HEK293 (cell line): ENCODE data around the gene PLEKHJ1.

ENCODE experiments used
- FEZF1 ChIP-seq: fragments of 450-650 bp; formaldehyde crosslinking; IDR thresholded peaks from 2 replicates; pipeline ENCODE4 v1.5.1; 2016; ENCODE audit warnings: missing biosample characterization, missing genetic modification characterization
- GLIS2 ChIP-seq: fragments of 450-650 bp; formaldehyde crosslinking; IDR thresholded peaks from 2 replicates; pipeline ENCODE4 v1.5.1; 2016; ENCODE audit warnings: missing biosample characterization, missing genetic modification characterization
- KLF8 ChIP-seq: fragments of 450-650 bp; formaldehyde crosslinking; IDR thresholded peaks from 2 replicates; pipeline ENCODE4 v1.5.1; 2016; ENCODE audit warnings: missing biosample characterization, missing genetic modification characterization
- OSR2 ChIP-seq: fragments of 450-650 bp; formaldehyde crosslinking; IDR thresholded peaks from 2 replicates; pipeline ENCODE4 v1.5.1; 2016; ENCODE audit warnings: missing biosample characterization, missing genetic modification characterization
- RBAK ChIP-seq: fragments of 450-650 bp; formaldehyde crosslinking; IDR thresholded peaks from 2 replicates; pipeline ENCODE4 v1.5.1; 2016; ENCODE audit warnings: missing biosample characterization, missing genetic modification characterization
- SETDB1 ChIP-seq: IDR thresholded peaks from one replicate; pipeline ENCODE4 v1.6.1; 2017; ENCODE audit warnings: mild to moderate bottlenecking, low read length, moderate library complexity, mixed read lengths; ENCODE audit not compliant: insufficient read length
- ZEB2 ChIP-seq: fragments of 450-650 bp; formaldehyde crosslinking; IDR thresholded peaks from 2 replicates; pipeline ENCODE4 v1.5.1; 2016; ENCODE audit warnings: missing biosample characterization, missing genetic modification characterization
- ZFHX2 ChIP-seq: fragments of 450-650 bp; formaldehyde crosslinking; conservative IDR thresholded peaks from 2 replicates; pipeline ENCODE4 v1.5.1; 2016; ENCODE audit warnings: missing biosample characterization, missing genetic modification characterization
- ZFP37 ChIP-seq: fragments of 450-650 bp; formaldehyde crosslinking; IDR thresholded peaks from 2 replicates; pipeline ENCODE4 v1.5.1; 2016; ENCODE audit warnings: missing biosample characterization, missing genetic modification characterization
- ZNF112 ChIP-seq: fragments of 450-650 bp; formaldehyde crosslinking; IDR thresholded peaks from 2 replicates; pipeline ENCODE4 v1.5.0; 2017; ENCODE audit warnings: missing biosample characterization, missing genetic modification characterization
- ZNF114 ChIP-seq: fragments of 450-650 bp; formaldehyde crosslinking; IDR thresholded peaks from 2 replicates; pipeline ENCODE4 v1.5.0; 2017; ENCODE audit warnings: missing biosample characterization, missing genetic modification characterization
- ZNF132 ChIP-seq: fragments of 450-650 bp; formaldehyde crosslinking; IDR thresholded peaks from 2 replicates; pipeline ENCODE4 v1.5.1; 2017; ENCODE audit warnings: missing biosample characterization, missing genetic modification characterization, borderline replicate concordance
- ZNF140 ChIP-seq: fragments of 450-650 bp; formaldehyde crosslinking; IDR thresholded peaks from 2 replicates; pipeline ENCODE4 v1.5.1; 2016; ENCODE audit warnings: missing biosample characterization, missing genetic modification characterization
- ZNF146 ChIP-seq: fragments of 450-650 bp; formaldehyde crosslinking; IDR thresholded peaks from 2 replicates; pipeline ENCODE4 v1.5.1; 2016; ENCODE audit warnings: missing biosample characterization, missing genetic modification characterization
- ZNF155 ChIP-seq: fragments of 450-650 bp; formaldehyde crosslinking; IDR thresholded peaks from 2 replicates; pipeline ENCODE4 v1.5.1; 2016; ENCODE audit warnings: missing biosample characterization, missing genetic modification characterization
- ZNF169 ChIP-seq: fragments of 450-650 bp; formaldehyde crosslinking; IDR thresholded peaks from 2 replicates; pipeline ENCODE4 v1.5.1; 2016; ENCODE audit warnings: missing biosample characterization, missing genetic modification characterization
- ZNF2 ChIP-seq: fragments of 450-650 bp; formaldehyde crosslinking; IDR thresholded peaks from 2 replicates; pipeline ENCODE4 v1.5.1; 2016; ENCODE audit warnings: missing biosample characterization, missing genetic modification characterization
- ZNF239 ChIP-seq: fragments of 450-650 bp; formaldehyde crosslinking; IDR thresholded peaks from 2 replicates; pipeline ENCODE4 v1.5.1; 2016; ENCODE audit warnings: missing biosample characterization, missing genetic modification characterization
- ZNF335 ChIP-seq: fragments of 450-650 bp; formaldehyde crosslinking; conservative IDR thresholded peaks from 2 replicates; pipeline ENCODE4 v1.5.1; 2016; ENCODE audit warnings: missing biosample characterization, missing genetic modification characterization
- ZNF350 ChIP-seq: fragments of 450-650 bp; formaldehyde crosslinking; IDR thresholded peaks from 2 replicates; pipeline ENCODE4 v1.5.0; 2017; ENCODE audit warnings: missing biosample characterization, mild to moderate bottlenecking, missing genetic modification characterization
- ZNF596 ChIP-seq: fragments of 450-650 bp; IDR thresholded peaks from 2 replicates; pipeline ENCODE4 v1.5.0; 2018; ENCODE audit warnings: missing biosample characterization, mild to moderate bottlenecking, missing genetic modification characterization, moderate library complexity
- ZNF626 ChIP-seq: fragments of 450-650 bp; sonication (Bioruptor Pico); formaldehyde crosslinking; IDR thresholded peaks from 2 replicates; pipeline ENCODE4 v1.5.1; 2018; ENCODE audit warnings: missing biosample characterization, missing genetic modification characterization, inconsistent platforms
- ZNF701 ChIP-seq: fragments of 450-650 bp; formaldehyde crosslinking; IDR thresholded peaks from 2 replicates; pipeline ENCODE4 v1.5.1; 2016; ENCODE audit warnings: missing biosample characterization, missing genetic modification characterization
- ZSCAN23 ChIP-seq: fragments of 450-650 bp; formaldehyde crosslinking; IDR thresholded peaks from 2 replicates; pipeline ENCODE4 v1.5.1; 2016; ENCODE audit warnings: missing biosample characterization, missing genetic modification characterization
- ZXDB ChIP-seq: fragments of 450-650 bp; formaldehyde crosslinking; IDR thresholded peaks from 2 replicates; pipeline ENCODE4 v1.5.1; 2016; ENCODE audit warnings: missing biosample characterization, missing genetic modification characterization
- TF ChIP-seq, protein P1 (sequence below): fragments of 450-650 bp; formaldehyde crosslinking; IDR thresholded peaks from 2 replicates; pipeline ENCODE4 v1.5.1; 2016; ENCODE audit warnings: missing biosample characterization, missing genetic modification characterization
- TF ChIP-seq, protein P2 (sequence below): fragments of 450-650 bp; formaldehyde crosslinking; IDR thresholded peaks from 2 replicates; pipeline ENCODE4; 2016; ENCODE audit warnings: missing biosample characterization, missing genetic modification characterization
- TF ChIP-seq, protein P3 (sequence below): fragments of 450-650 bp; formaldehyde crosslinking; IDR thresholded peaks from 2 replicates; pipeline ENCODE4 v1.5.1; 2016; ENCODE audit warnings: missing biosample characterization, missing genetic modification characterization
- TF ChIP-seq, protein P4 (sequence below): fragments of 450-650 bp; formaldehyde crosslinking; IDR thresholded peaks from 2 replicates; pipeline ENCODE4 v1.5.1; 2016; ENCODE audit warnings: missing biosample characterization, missing genetic modification characterization
- TF ChIP-seq, protein P5 (sequence below): fragments of 450-650 bp; formaldehyde crosslinking; IDR thresholded peaks from 2 replicates; pipeline ENCODE4 v1.5.1; 2016; ENCODE audit warnings: missing biosample characterization, missing genetic modification characterization

The PLEKHJ1 gene

DNA sequence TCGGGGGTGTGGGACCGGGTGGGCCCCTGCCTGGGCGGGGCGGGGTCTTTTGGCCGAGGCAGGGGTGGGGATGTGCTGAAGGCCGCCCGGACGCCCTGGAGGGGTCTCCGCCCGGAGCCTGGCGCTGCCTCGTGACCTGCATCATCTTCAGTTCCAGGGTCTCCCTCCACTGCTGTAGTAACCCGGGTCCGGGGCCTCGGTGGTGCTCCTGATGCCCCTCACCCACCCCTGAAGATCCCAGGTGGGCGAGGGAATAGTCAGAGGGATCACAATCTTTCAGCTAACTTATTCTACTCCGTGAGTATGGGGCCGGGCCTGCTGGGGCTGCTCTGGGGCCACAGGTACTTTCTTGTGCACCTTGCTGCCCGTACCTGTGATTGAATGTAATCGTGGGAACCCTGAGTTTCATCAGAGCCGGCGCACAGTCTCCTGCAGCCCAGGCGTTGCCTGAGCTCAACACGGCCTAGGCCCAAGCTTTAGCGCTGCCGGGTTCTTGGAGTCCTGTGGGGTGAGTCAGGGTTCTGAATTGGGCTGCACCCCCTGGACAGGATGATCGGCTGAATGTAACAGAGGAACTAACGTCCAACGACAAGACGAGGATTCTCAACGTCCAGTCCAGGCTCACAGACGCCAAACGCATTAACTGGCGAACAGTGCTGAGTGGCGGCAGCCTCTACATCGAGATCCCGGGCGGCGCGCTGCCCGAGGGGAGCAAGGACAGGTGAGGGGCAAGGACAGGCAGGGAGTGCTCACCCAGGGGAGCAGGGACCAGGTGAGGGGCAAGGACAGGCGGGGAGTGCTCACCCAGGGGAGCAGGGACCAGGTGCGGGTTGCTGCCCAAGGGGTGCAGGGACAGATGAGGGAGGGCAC is 35.3 kb upstream of the PLEKHJ1 start (continued):
- peak; percentile 90 for TF ChIP-seq GLIS2
- TF ChIP-seq RBAK (tag by site-specific recombination), result no peak
- TF ChIP-seq ZNF239 (tag by site-specific recombination), result no peak
- TF ChIP-seq KLF8 (tag by site-specific recombination), result peak; percentile 85; the same call in 1 of the 2 replicates
- TF ChIP-seq, protein P1, sequence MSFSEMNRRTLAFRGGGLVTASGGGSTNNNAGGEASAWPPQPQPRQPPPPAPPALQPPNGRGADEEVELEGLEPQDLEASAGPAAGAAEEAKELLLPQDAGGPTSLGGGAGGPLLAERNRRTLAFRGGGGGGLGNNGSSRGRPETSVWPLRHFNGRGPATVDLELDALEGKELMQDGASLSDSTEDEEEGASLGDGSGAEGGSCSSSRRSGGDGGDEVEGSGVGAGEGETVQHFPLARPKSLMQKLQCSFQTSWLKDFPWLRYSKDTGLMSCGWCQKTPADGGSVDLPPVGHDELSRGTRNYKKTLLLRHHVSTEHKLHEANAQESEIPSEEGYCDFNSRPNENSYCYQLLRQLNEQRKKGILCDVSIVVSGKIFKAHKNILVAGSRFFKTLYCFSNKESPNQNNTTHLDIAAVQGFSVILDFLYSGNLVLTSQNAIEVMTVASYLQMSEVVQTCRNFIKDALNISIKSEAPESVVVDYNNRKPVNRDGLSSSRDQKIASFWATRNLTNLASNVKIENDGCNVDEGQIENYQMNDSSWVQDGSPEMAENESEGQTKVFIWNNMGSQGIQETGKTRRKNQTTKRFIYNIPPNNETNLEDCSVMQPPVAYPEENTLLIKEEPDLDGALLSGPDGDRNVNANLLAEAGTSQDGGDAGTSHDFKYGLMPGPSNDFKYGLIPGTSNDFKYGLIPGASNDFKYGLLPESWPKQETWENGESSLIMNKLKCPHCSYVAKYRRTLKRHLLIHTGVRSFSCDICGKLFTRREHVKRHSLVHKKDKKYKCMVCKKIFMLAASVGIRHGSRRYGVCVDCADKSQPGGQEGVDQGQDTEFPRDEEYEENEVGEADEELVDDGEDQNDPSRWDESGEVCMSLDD, result peak; percentile 92
- TF ChIP-seq ZNF169, result no peak
- TF ChIP-seq, protein P2, sequence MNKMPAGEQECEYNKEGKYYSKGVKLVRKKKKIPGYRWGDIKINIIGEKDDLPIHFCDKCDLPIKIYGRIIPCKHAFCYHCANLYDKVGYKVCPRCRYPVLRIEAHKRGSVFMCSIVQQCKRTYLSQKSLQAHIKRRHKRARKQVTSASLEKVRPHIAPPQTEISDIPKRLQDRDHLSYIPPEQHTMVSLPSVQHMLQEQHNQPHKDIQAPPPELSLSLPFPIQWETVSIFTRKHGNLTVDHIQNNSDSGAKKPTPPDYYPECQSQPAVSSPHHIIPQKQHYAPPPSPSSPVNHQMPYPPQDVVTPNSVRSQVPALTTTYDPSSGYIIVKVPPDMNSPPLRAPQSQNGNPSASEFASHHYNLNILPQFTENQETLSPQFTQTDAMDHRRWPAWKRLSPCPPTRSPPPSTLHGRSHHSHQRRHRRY (tag by site-specific recombination), result no peak
- TF ChIP-seq ZNF132, result no peak
- TF ChIP-seq SETDB1, result no peak
- TF ChIP-seq ZNF2 (tag by site-specific recombination), result peak; percentile 15; the same call in 1 of the 2 replicates
- no peak for TF ChIP-seq ZFP37
- no peak for TF ChIP-seq OSR2
- TF ChIP-seq ZNF335, result no peak
- TF ChIP-seq, protein P3, sequence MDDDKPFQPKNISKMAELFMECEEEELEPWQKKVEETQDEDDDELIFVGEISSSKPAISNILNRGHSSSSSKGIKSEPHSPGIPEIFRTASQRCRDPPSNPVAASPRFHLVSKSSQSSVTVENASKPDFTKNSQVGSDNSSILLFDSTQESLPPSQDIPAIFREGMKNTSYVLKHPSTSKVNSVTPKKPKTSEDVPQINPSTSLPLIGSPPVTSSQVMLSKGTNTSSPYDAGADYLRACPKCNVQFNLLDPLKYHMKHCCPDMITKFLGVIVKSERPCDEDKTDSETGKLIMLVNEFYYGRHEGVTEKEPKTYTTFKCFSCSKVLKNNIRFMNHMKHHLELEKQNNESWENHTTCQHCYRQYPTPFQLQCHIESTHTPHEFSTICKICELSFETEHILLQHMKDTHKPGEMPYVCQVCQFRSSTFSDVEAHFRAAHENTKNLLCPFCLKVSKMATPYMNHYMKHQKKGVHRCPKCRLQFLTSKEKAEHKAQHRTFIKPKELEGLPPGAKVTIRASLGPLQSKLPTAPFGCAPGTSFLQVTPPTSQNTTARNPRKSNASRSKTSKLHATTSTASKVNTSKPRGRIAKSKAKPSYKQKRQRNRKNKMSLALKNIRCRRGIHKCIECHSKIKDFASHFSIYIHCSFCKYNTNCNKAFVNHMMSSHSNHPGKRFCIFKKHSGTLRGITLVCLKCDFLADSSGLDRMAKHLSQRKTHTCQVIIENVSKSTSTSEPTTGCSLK (tag by site-specific recombination), result no peak
- TF ChIP-seq ZNF114, result no peak
- peak; percentile 31; the same call in 1 of the 2 replicates for TF ChIP-seq ZXDB (tag by site-specific recombination)
- no peak for TF ChIP-seq ZNF626
- TF ChIP-seq ZNF155 (tag by site-specific recombination), result no peak
- TF ChIP-seq ZNF140 (tag by site-specific recombination), result no peak
- no peak for TF ChIP-seq ZNF112 (tag by site-specific recombination)
- peak; percentile 72 for TF ChIP-seq ZEB2 (tag by site-specific recombination)
- TF ChIP-seq FEZF1 (tag by site-specific recombination), result no peak
- no peak for TF ChIP-seq ZNF596 (tag by site-specific recombination)
- TF ChIP-seq ZNF350 (tag by site-specific recombination), result no peak
- TF ChIP-seq ZNF146 (tag by site-specific recombination), result no peak
- TF ChIP-seq ZSCAN23 (tag by site-specific recombination), result 0 out of 2 replicates have a peak, but pooled peaks have one; percentile 12
- TF ChIP-seq ZNF701 (tag by site-specific recombination), result no peak
- TF ChIP-seq, protein P4, sequence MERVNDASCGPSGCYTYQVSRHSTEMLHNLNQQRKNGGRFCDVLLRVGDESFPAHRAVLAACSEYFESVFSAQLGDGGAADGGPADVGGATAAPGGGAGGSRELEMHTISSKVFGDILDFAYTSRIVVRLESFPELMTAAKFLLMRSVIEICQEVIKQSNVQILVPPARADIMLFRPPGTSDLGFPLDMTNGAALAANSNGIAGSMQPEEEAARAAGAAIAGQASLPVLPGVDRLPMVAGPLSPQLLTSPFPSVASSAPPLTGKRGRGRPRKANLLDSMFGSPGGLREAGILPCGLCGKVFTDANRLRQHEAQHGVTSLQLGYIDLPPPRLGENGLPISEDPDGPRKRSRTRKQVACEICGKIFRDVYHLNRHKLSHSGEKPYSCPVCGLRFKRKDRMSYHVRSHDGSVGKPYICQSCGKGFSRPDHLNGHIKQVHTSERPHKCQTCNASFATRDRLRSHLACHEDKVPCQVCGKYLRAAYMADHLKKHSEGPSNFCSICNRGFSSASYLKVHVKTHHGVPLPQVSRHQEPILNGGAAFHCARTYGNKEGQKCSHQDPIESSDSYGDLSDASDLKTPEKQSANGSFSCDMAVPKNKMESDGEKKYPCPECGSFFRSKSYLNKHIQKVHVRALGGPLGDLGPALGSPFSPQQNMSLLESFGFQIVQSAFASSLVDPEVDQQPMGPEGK (tag by site-specific recombination), result peak; percentile 83
- TF ChIP-seq, protein P5, sequence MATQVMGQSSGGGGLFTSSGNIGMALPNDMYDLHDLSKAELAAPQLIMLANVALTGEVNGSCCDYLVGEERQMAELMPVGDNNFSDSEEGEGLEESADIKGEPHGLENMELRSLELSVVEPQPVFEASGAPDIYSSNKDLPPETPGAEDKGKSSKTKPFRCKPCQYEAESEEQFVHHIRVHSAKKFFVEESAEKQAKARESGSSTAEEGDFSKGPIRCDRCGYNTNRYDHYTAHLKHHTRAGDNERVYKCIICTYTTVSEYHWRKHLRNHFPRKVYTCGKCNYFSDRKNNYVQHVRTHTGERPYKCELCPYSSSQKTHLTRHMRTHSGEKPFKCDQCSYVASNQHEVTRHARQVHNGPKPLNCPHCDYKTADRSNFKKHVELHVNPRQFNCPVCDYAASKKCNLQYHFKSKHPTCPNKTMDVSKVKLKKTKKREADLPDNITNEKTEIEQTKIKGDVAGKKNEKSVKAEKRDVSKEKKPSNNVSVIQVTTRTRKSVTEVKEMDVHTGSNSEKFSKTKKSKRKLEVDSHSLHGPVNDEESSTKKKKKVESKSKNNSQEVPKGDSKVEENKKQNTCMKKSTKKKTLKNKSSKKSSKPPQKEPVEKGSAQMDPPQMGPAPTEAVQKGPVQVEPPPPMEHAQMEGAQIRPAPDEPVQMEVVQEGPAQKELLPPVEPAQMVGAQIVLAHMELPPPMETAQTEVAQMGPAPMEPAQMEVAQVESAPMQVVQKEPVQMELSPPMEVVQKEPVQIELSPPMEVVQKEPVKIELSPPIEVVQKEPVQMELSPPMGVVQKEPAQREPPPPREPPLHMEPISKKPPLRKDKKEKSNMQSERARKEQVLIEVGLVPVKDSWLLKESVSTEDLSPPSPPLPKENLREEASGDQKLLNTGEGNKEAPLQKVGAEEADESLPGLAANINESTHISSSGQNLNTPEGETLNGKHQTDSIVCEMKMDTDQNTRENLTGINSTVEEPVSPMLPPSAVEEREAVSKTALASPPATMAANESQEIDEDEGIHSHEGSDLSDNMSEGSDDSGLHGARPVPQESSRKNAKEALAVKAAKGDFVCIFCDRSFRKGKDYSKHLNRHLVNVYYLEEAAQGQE (tag by site-specific recombination), result no peak
- TF ChIP-seq ZFHX2 (tag by site-specific recombination), result no peak; the same call in 1 of the 2 replicates
